Liver (tissue), 9 donors: ENCODE results near the gene HIVEP2. TPM values are rescaled to one million over a fixed set of nuclear protein-coding genes. Genes with fewer than 3 reads are reported as not detected.

Experiments used
- DNase-seq: peaks from one replicate; pipeline ENCODE4 v3.0.0-alpha.2; 2017; ENCODE audit warnings: low spot score
- H3K27ac ChIP-seq, 2 donors: one replicate each; pipeline ENCODE4 v1.7.0; 2013; ENCODE audit warnings: inconsistent platforms in 2 of 2, low read length in 2 of 2, control low read depth in 1 of 2, low read depth in 1 of 2, mild to moderate bottlenecking in 1 of 2
- H3K27me3 ChIP-seq, 4 donors: one replicate each; pipeline versions ENCODE4 v1.6.1 to v1.7.0; 2013; ENCODE audit warnings: low read length in 3 of 4, inconsistent platforms in 1 of 4, mild to moderate bottlenecking in 1 of 4, moderate library complexity in 1 of 4; ENCODE audit not compliant: control insufficient read depth in 4 of 4, insufficient read depth in 4 of 4
- H3K36me3 ChIP-seq, 4 donors: one replicate each; pipeline versions ENCODE4 v1.6.1 to v1.7.0; 2013; ENCODE audit warnings: low read length in 3 of 4, mild to moderate bottlenecking in 3 of 4, low read depth in 1 of 4, moderate library complexity in 1 of 4; ENCODE audit not compliant: control insufficient read depth in 4 of 4, insufficient read depth in 3 of 4
- H3K4me1 ChIP-seq, 4 donors: one replicate each; pipeline versions ENCODE4 v1.6.1 to v1.7.0; 2013; ENCODE audit warnings: low read length in 3 of 4, mild to moderate bottlenecking in 3 of 4, moderate library complexity in 1 of 4; ENCODE audit not compliant: control insufficient read depth in 4 of 4, insufficient read depth in 4 of 4
- H3K4me3 ChIP-seq, 3 donors: one replicate each; pipeline versions ENCODE4 v1.6.1 to v1.7.0; 2013; ENCODE audit warnings: low read length in 3 of 3, control low read depth in 1 of 3, low read depth in 1 of 3, mild to moderate bottlenecking in 1 of 3
- H3K9ac ChIP-seq, 2 donors: one replicate each; pipeline ENCODE4 v1.7.0; 2013; ENCODE audit warnings: low read length in 2 of 2, mild to moderate bottlenecking in 2 of 2, moderate library complexity in 2 of 2, control low read depth in 1 of 2, low read depth in 1 of 2
- H3K9me3 ChIP-seq, 4 donors: one replicate each; pipeline versions ENCODE4 v1.6.1 to v1.7.0; 2013; ENCODE audit warnings: low read length in 3 of 4; ENCODE audit not compliant: control insufficient read depth in 4 of 4
- EGR1 ChIP-seq, 2 donors: IDR thresholded peaks; 2 replicates each; pipeline ENCODE4 v1.6.1; 2016 to 2018; ENCODE audit warnings: antibody characterized with exemption in 2 of 2, low read depth in 2 of 2
- FOXA1 ChIP-seq: IDR thresholded peaks from 2 replicates; pipeline ENCODE4 v1.6.1; 2016; ENCODE audit warnings: antibody characterized with exemption
- FOXA2 ChIP-seq: IDR thresholded peaks from 2 replicates; pipeline ENCODE4 v1.6.1; 2016; ENCODE audit warnings: antibody characterized with exemption
- GABPA ChIP-seq, 2 donors: IDR thresholded peaks in 1 of 2; conservative IDR thresholded peaks in 1 of 2; 2 replicates each; pipeline ENCODE4 v1.6.1; 2016; ENCODE audit warnings: antibody characterized with exemption in 2 of 2, mild to moderate bottlenecking in 1 of 2, moderate library complexity in 1 of 2
- HNF4A ChIP-seq, 2 donors: conservative IDR thresholded peaks; 2 replicates each; pipeline ENCODE4 v1.6.1; 2016; ENCODE audit warnings: antibody characterized with exemption in 2 of 2, mild to moderate bottlenecking in 2 of 2
- HNF4G ChIP-seq: IDR thresholded peaks from 2 replicates; pipeline ENCODE4 v1.6.1; 2016; ENCODE audit warnings: antibody characterized with exemption
- JUND ChIP-seq, 2 donors: IDR thresholded peaks; 2 replicates each; pipeline ENCODE4 v1.6.1; 2016; ENCODE audit warnings: antibody characterized with exemption in 2 of 2
- NR2F2 ChIP-seq: IDR thresholded peaks from 2 replicates; pipeline ENCODE4 v1.6.1; 2016; ENCODE audit warnings: antibody characterized with exemption
- RAD21 ChIP-seq, 2 donors: IDR thresholded peaks; 2 replicates each; pipeline ENCODE4 v1.6.1; 2016; ENCODE audit warnings: antibody characterized with exemption in 2 of 2, mild to moderate bottlenecking in 2 of 2
- RXRA ChIP-seq, 2 donors: IDR thresholded peaks; 2 replicates each; pipeline ENCODE4 v1.6.1; 2017 to 2018; ENCODE audit warnings: antibody characterized with exemption in 2 of 2, mild to moderate bottlenecking in 1 of 2
- SP1 ChIP-seq: IDR thresholded peaks from 2 replicates; pipeline ENCODE4 v1.6.1; 2018; ENCODE audit warnings: antibody characterized with exemption, mild to moderate bottlenecking
- TAF1 ChIP-seq: conservative IDR thresholded peaks from 2 replicates; pipeline ENCODE4 v1.6.1; 2016; ENCODE audit warnings: antibody characterized with exemption, mild to moderate bottlenecking
- YY1 ChIP-seq: IDR thresholded peaks from 2 replicates; pipeline ENCODE4 v1.6.1; 2016; ENCODE audit warnings: antibody characterized with exemption, mild to moderate bottlenecking
- whole genome bisulfite sequencing: extraction: QIAGEN DNeasy Blood & Tissue Kit; methylation state at CpG from one replicate; pipeline ENCODE4 v1.1.7; 2013; 5-methylcytosine and 5-hydroxymethylcytosine counted together
- polyA plus RNA-seq, 2 donors: library from polyadenylated mRNA; stranded (reverse) in 1 of 2; unstranded in 1 of 2; fragments of 200-250 nt in 1 of 2; fragments of >200 nt in 1 of 2; fragmentation: Nextera tagmentation in 1 of 2; extraction: Ambion mirVana in 1 of 2; gene quantifications; one replicate each; pipeline versions ENCODE4 v1.2.1 to v1.2.3, GENCODE V29; 2013 to 2015
- total RNA-seq, 2 donors: library from RNA; depleted of rRNA; stranded (reverse); fragments of >200 nt; gene quantifications; one replicate each; pipeline ENCODE4 v1.2.3, GENCODE V29; 2014
- TF ChIP-seq, protein P1 (sequence below): IDR thresholded peaks from 2 replicates; pipeline ENCODE4 v1.6.1; 2016; ENCODE audit warnings: antibody characterized with exemption
- TF ChIP-seq, protein P2 (sequence below): fragments of 150-350 bp; IDR thresholded peaks from 2 replicates; pipeline ENCODE4 v1.5.1; 2017; ENCODE audit warnings: improper control_type of control experiment, low read depth, low read length; ENCODE audit not compliant: missing input control
- TF ChIP-seq, protein P3 (sequence below): IDR thresholded peaks from 2 replicates; pipeline ENCODE4 v1.6.1; 2016; ENCODE audit warnings: antibody characterized with exemption
- TF ChIP-seq, protein P4 (sequence below): IDR thresholded peaks from 2 replicates; pipeline ENCODE4 v1.6.1; 2016; ENCODE audit warnings: antibody characterized with exemption
- donor health status: healthy.
- donor health status: healthy.
- donor health status: healthy.
- donor health status: healthy.
- donor health status: healthy.

The HIVEP2 gene
- total and polyA plus RNA-seq, 4 donors = 0.82 to 6.6 (median 1.3) TPM

DNA sequence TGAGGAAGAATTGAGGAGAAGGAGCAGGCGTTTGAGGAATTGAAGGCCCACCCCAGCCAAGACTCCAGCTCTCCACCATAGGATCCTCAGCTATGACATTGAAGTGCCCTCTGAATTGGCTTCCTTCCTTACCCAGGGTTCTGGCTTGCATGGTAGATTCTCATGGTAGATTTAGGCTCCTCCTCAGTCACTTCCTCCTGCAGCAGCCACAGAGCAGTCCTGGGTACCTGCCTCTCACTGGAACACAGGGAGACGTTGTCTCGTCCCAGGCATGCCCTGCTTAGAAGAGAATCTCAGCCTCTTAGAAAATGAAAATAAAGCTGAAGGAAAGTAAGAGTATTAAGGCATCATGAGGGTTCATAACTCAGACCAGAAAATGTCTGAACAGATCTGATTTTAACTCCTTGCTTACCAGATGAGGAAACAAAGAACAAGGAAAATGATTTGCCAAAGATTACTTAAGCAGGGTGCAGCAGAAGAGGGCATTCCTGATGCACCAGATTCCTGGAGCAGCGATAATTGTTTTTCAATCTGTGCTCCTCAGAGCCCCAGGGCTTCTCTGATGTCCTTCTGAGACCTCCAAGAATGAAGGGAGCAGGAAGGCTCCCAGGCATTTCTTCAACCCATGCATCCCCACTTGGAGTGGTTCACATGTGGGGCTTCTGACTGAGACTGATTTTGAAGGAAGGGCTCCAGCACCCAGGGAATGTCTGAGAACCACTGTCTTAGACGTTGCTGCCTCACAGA lies 219.8 kb downstream of the HIVEP2 start:
- H3K36me3 ChIP-seq = no peaks in the 10 kb centered on the region
- no peaks in the 10 kb centered on the region for H3K9me3 ChIP-seq
- DNase-seq = no peak
- 86% methylated on average over 5 of the region's 5 CpGs for WGBS
- no peak overlapping the region for H3K27ac ChIP-seq
- TF ChIP-seq FOXA2 = no peak
- no peak for TF ChIP-seq YY1
- TF ChIP-seq RAD21 (IDR thresholded peaks at IDR 0.05) = no peak
- TF ChIP-seq FOXA1 = no peak
- TF ChIP-seq, protein P1, sequence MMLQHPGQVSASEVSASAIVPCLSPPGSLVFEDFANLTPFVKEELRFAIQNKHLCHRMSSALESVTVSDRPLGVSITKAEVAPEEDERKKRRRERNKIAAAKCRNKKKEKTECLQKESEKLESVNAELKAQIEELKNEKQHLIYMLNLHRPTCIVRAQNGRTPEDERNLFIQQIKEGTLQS = no peak
- TF ChIP-seq HNF4A (conservative IDR thresholded peaks at IDR 0.05) = no peak
- TF ChIP-seq JUND (IDR thresholded peaks at IDR 0.05) = no peak
- no peak for TF ChIP-seq TAF1
- no peak for TF ChIP-seq GABPA (IDR thresholded peaks at IDR 0.05 in 1 of 2, conservative IDR thresholded peaks at IDR 0.05 in 1 of 2)
- no peak for TF ChIP-seq EGR1 (IDR thresholded peaks at IDR 0.05; ENCODE audit: low read depth in 2 of 2)
- no peak for TF ChIP-seq NR2F2
- TF ChIP-seq, protein P2, sequence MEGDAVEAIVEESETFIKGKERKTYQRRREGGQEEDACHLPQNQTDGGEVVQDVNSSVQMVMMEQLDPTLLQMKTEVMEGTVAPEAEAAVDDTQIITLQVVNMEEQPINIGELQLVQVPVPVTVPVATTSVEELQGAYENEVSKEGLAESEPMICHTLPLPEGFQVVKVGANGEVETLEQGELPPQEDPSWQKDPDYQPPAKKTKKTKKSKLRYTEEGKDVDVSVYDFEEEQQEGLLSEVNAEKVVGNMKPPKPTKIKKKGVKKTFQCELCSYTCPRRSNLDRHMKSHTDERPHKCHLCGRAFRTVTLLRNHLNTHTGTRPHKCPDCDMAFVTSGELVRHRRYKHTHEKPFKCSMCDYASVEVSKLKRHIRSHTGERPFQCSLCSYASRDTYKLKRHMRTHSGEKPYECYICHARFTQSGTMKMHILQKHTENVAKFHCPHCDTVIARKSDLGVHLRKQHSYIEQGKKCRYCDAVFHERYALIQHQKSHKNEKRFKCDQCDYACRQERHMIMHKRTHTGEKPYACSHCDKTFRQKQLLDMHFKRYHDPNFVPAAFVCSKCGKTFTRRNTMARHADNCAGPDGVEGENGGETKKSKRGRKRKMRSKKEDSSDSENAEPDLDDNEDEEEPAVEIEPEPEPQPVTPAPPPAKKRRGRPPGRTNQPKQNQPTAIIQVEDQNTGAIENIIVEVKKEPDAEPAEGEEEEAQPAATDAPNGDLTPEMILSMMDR = no peak
- no peaks in the 10 kb centered on the region for H3K4me1 ChIP-seq
- no peak overlapping the region for H3K4me3 ChIP-seq
- no peaks in the 10 kb centered on the region for H3K27me3 ChIP-seq
- H3K9ac ChIP-seq = no peak overlapping the region

DNA sequence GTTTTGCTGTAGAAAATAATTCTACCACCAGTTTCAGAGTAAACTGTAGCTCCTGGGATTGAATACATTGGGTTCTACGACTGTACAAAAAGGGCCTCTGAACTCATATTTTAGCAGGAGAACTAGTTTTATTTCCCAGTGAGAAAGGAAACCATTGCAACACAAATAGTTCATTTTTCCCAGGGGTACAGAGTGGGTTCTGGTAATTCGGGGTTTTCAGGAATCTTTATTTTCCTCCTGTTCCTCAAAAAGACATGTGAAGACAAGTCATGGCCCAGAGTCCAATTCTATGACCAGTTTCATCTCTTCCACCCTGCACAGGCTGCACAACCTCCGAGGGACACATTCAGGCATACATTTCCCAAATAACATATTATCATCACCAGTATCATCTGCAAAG lies 222.1 kb downstream of the HIVEP2 start:
- Histone ChIP-seq H3K36me3 (no peaks in the 10 kb centered on the region), H3K9me3 (peaks cover 0 to 2% (median 0%) of the 10 kb centered on the region in 4 donors), H3K4me1 (no peaks in the 10 kb centered on the region), H3K4me3 (no peak overlapping the region), H3K27ac (no peak overlapping the region), H3K27me3 (no peaks in the 10 kb centered on the region), H3K9ac (no peak overlapping the region)
- DNase-seq = no peak
- 85% methylated on average over 3 of the region's 3 CpGs for WGBS
- TF ChIP-seq EGR1 (IDR thresholded peaks at IDR 0.05; ENCODE audit: low read depth in 2 of 2) (no peak), TAF1 (no peak)

DNA sequence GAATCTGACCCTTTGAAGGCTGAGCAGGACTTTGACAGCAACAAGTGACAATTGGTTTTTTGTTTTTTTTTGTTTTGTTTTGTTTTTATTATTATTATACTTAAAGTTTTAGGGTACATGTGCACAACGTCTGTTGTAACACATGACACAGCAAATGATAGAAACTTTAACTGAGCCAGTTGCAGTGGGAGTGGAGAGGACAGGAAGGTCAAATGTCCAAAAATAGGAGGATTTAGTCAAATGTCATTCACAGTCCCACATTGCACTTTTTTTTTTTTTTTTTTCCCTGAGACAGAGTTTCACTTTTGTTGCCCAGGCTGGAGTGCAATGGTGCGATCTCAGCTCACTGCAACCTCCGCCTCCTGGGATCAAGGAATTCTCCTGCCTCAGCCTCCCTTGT lies 223.0 kb downstream of the HIVEP2 start:
- no peak for DNase-seq
- H3K9ac ChIP-seq = no peak overlapping the region
- no peak overlapping the region for H3K4me3 ChIP-seq
- no peaks in the 10 kb centered on the region for H3K4me1 ChIP-seq
- no peak overlapping the region for H3K27ac ChIP-seq
- no peaks in the 10 kb centered on the region for H3K36me3 ChIP-seq
- WGBS = 79% methylated on average over 3 of the region's 3 CpGs
- H3K9me3 ChIP-seq = peaks cover 0 to 2% (median 0%) of the 10 kb centered on the region in 4 donors
- no peaks in the 10 kb centered on the region for H3K27me3 ChIP-seq
- no peak for TF ChIP-seq EGR1 (IDR thresholded peaks at IDR 0.05; ENCODE audit: low read depth in 2 of 2)
- no peak for TF ChIP-seq SP1
- no peak for TF ChIP-seq HNF4G
- no peak for TF ChIP-seq NR2F2
- TF ChIP-seq RXRA (IDR thresholded peaks at IDR 0.05) = no peak
- no peak for TF ChIP-seq TAF1
- TF ChIP-seq GABPA (IDR thresholded peaks at IDR 0.05 in 1 of 2, conservative IDR thresholded peaks at IDR 0.05 in 1 of 2) = no peak
- TF ChIP-seq FOXA1 = no peak
- TF ChIP-seq JUND (IDR thresholded peaks at IDR 0.05) = no peak
- no peak for TF ChIP-seq RAD21 (IDR thresholded peaks at IDR 0.05)
- TF ChIP-seq HNF4A (conservative IDR thresholded peaks at IDR 0.05) = no peak
- TF ChIP-seq FOXA2 = no peak
- TF ChIP-seq, protein P2 = no peak
- TF ChIP-seq, protein P3, sequence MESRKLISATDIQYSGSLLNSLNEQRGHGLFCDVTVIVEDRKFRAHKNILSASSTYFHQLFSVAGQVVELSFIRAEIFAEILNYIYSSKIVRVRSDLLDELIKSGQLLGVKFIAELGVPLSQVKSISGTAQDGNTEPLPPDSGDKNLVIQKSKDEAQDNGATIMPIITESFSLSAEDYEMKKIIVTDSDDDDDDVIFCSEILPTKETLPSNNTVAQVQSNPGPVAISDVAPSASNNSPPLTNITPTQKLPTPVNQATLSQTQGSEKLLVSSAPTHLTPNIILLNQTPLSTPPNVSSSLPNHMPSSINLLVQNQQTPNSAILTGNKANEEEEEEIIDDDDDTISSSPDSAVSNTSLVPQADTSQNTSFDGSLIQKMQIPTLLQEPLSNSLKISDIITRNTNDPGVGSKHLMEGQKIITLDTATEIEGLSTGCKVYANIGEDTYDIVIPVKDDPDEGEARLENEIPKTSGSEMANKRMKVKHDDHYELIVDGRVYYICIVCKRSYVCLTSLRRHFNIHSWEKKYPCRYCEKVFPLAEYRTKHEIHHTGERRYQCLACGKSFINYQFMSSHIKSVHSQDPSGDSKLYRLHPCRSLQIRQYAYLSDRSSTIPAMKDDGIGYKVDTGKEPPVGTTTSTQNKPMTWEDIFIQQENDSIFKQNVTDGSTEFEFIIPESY = no peak
- TF ChIP-seq, protein P1 = no peak
- TF ChIP-seq, protein P4, sequence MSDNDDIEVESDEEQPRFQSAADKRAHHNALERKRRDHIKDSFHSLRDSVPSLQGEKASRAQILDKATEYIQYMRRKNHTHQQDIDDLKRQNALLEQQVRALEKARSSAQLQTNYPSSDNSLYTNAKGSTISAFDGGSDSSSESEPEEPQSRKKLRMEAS = no peak
- no peak for TF ChIP-seq YY1
